ENCODE measurements around the gene KIF11. TPM values are rescaled to one million over a fixed set of nuclear protein-coding genes. Genes with fewer than 3 reads are reported as not detected.

Gene KIF11
- total RNA-seq, 1 experiment from 2014 or later, result 33.8 TPM

DNA sequence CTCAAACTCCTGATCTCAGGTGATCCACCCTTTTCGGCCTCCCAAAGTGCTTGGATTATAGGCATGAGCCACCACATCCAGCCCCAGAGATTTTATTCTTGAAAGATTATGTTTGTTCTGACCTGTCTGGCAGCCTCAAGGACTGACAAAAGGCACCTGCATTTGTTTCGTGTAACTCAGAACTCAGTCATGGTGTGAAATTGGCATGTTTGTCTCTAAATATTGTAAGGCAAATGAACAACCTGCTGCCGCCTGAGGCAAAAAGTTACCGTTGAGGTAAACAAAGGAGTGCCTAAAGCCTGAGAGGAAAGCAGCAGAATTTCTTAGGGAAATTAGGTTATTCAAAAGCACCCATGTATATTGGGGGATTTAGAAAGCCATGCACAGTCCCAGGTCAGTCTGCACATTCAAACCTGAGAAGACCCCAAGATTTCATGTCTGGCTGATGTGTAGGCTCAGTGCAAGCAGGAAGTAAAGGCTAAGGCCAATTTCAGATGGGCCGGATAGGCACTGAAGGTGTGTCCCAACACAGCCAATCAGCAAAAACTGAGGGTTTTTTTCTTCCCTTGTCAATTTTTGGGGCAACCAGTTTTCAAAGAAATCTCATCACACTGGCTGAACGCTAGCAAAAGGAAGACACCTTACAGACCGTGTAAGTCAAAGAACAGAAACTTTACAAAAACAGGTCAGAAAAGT, 63.5 kb downstream of the KIF11 start:
- POLR2A ChIA-PET, result no interaction called here
- no peak overlapping the region for H3K9ac ChIP-seq (ENCODE audit: low read length)
- CTCF ChIA-PET, result no interaction called here
- RAD21 ChIA-PET (ENCODE audit: low non-redundant PET in 1 of 2, low total read pairs in 2 of 2, uncharacterized antibody in 2 of 2, unreplicated experiment in 2 of 2), result no interaction called here
- BruUV-seq (replicated peaks), result no TSS peak
- ATAC-seq (peak; percentile 27; the same call in 1 of the 2 replicates), DNase-seq (ENCODE audit: low read depth, low spot score) (no peak)
- H3K9me3 ChIP-seq (ENCODE audit: control insufficient read depth in 1 of 2, insufficient read depth in 1 of 2, low read depth in 1 of 2, low read length in 2 of 2), result no peaks in the 10 kb centered on the region
- H3K27me3 ChIP-seq (ENCODE audit: insufficient read depth, low read length), result no peaks in the 10 kb centered on the region
- no peaks in the 10 kb centered on the region for H3K9me2 ChIP-seq (ENCODE audit: insufficient read depth)
- H2AFZ ChIP-seq (ENCODE audit: low read depth, low read length, poor library complexity, severe bottlenecking), result no peak overlapping the region
- H3K36me3 ChIP-seq (ENCODE audit: control insufficient read depth in 1 of 2, insufficient read depth in 2 of 2, low read length in 2 of 2), result peaks cover 23 to 34% of the 10 kb centered on the region in 2 experiments
- H3K4me3 ChIP-seq (replicated peaks in 1 of 2; ENCODE audit: low read depth in 1 of 2, low read length in 2 of 2), result no peak overlapping the region
- no peaks in the 10 kb centered on the region for H3K79me2 ChIP-seq (ENCODE audit: insufficient read depth, low read length)
- intact Hi-C loops (cut with micrococcal nuclease), result no loop called here
- H3K4me1 ChIP-seq (ENCODE audit: control insufficient read depth in 1 of 2, insufficient read depth in 2 of 2, low read length in 2 of 2), result peaks cover 0 to 4% of the 10 kb centered on the region in 2 experiments; a peak in 1 of 4 replicates
- TF ChIP-seq SIN3A (IDR thresholded peaks at IDR 0.05; ENCODE audit: low read depth) (no peak), TCF7L2 (IDR thresholded peaks at IDR 0.05; ENCODE audit: borderline replicate concordance, extremely low read depth, insufficient read depth, insufficient read length) (no peak), SP1 (IDR thresholded peaks at IDR 0.05; ENCODE audit: low read depth) (no peak), YY1 (IDR thresholded peaks at IDR 0.05; ENCODE audit: extremely low read depth, insufficient replicate concordance, low read depth, low read length) (no peak)
- TF ChIP-seq, protein P1, sequence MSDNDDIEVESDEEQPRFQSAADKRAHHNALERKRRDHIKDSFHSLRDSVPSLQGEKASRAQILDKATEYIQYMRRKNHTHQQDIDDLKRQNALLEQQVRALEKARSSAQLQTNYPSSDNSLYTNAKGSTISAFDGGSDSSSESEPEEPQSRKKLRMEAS (IDR thresholded peaks at IDR 0.05), result no peak
- no peaks in the 10 kb centered on the region for H4K20me1 ChIP-seq (ENCODE audit: insufficient read depth)
- no peak overlapping the region for H3K4me2 ChIP-seq (ENCODE audit: low read length)
- H3K27ac ChIP-seq (ENCODE audit: low read depth, low read length), result no peak overlapping the region

DNA sequence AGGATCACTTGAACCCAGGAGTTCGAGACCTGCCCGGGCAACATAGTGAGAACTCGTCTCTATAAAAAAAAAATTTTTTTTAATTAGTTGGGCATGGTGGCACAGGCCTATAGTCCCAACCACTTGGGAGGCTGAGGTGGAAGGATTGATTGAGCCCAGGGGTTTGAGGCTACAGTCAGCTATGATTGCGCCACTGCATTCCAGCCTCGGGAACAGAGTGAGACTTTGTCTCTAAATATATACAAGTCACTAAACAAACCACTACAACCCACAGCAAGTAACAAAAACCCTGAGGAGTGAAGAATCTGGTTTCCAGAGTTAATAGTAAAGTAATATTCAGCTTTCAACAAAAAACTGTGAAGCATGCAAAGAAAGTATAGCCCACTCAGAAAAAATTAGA, 64.1 kb downstream of the KIF11 start:
- H3K9me2 ChIP-seq (ENCODE audit: insufficient read depth), result no peaks in the 10 kb centered on the region
- BruUV-seq (replicated peaks), result no TSS peak
- ATAC-seq, result no peak
- intact Hi-C loops (cut with micrococcal nuclease), result no loop called here
- H2AFZ ChIP-seq (ENCODE audit: low read depth, low read length, poor library complexity, severe bottlenecking), result no peak overlapping the region
- no peaks in the 10 kb centered on the region for H3K79me2 ChIP-seq (ENCODE audit: insufficient read depth, low read length)
- ChIA-PET CTCF (no interaction called here), RAD21 (ENCODE audit: low non-redundant PET in 1 of 2, low total read pairs in 2 of 2, uncharacterized antibody in 2 of 2, unreplicated experiment in 2 of 2) (no interaction called here), POLR2A (no interaction called here)
- TF ChIP-seq FOSL1 (IDR thresholded peaks at IDR 0.05; ENCODE audit: low read depth) (no peak), SP1 (IDR thresholded peaks at IDR 0.05; ENCODE audit: low read depth) (no peak)
- no peak overlapping the region for H3K27ac ChIP-seq (ENCODE audit: low read depth, low read length)
- H4K20me1 ChIP-seq (ENCODE audit: insufficient read depth), result no peaks in the 10 kb centered on the region
- no peak overlapping the region for H3K4me2 ChIP-seq (ENCODE audit: low read length)
- H3K9ac ChIP-seq (ENCODE audit: low read length), result no peak overlapping the region
- no peaks in the 10 kb centered on the region for H3K9me3 ChIP-seq (ENCODE audit: control insufficient read depth in 1 of 2, insufficient read depth in 1 of 2, low read depth in 1 of 2, low read length in 2 of 2)
- H3K36me3 ChIP-seq (ENCODE audit: control insufficient read depth in 1 of 2, insufficient read depth in 2 of 2, low read length in 2 of 2), result peaks cover 21 to 32% of the 10 kb centered on the region in 2 experiments
- H3K4me1 ChIP-seq (ENCODE audit: control insufficient read depth in 1 of 2, insufficient read depth in 2 of 2, low read length in 2 of 2), result no peaks in the 10 kb centered on the region
- no peaks in the 10 kb centered on the region for H3K27me3 ChIP-seq (ENCODE audit: insufficient read depth, low read length)
- H3K4me3 ChIP-seq (replicated peaks in 1 of 2; ENCODE audit: low read depth in 1 of 2, low read length in 2 of 2), result no peak overlapping the region
- no peak for DNase-seq (ENCODE audit: low read depth, low spot score)
